Measurements from ENCODE around the gene IGSF3.

IGSF3 gene

DNA sequence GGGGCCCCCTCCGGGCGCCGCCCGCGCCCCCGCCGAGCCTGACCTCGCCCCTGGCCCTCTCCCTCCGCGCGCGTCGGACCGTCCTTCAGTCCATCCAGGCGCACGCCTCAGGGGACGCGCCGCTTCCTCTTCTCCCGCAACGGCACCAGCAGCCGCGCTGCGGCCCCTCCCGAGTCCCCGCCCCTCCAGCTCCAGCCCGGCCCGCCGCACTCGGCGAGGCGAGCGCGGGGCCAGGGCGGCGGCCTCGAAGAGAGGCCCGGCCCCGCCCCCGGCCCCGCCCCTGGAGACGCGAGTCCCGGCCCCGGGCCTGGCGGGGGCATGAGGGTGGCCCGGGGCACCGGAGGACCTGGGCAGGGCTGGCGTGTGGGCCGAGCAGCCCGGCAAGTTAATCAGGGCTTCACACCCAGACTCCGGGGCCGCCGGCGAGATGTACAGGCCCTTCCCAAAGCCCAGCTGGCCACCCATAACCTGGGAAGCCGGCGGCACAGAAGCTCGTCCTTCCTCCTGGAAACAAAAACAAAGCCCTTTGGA lies at the start of gene IGSF3:
TSS of gene IGSF3 (minus strand) at position 159 of the 531 bp plus-strand sequence. CDS start 1,407 bp downstream, outside the sequence.
- H3K9ac ChIP-seq (ENCODE audit: insufficient read length), result peak within 1 kb of the TSS; percentile 72
- no peaks in the 10 kb centered on the region for H3K9me3 ChIP-seq (ENCODE audit: low read depth, low read length)
- no peak for DNase-seq (ENCODE audit: low read depth, low spot score)
- H3K4me3 ChIP-seq, result peak within 1 kb of the TSS; percentile 90
- 0 out of 2 replicates have a peak, but pooled peaks cover 4% of the 10 kb centered on the region for H3K36me3 ChIP-seq (ENCODE audit: insufficient read depth, low read length)
- TF ChIP-seq POLR2AphosphoS5 (IDR thresholded peaks at IDR 0.05; ENCODE audit: borderline replicate concordance, low read depth, low read length) (peak; percentile 31; the same call in 1 of the 2 replicates), EZH2 (IDR thresholded peaks at IDR 0.05) (no peak), FOXP2 (optimal IDR thresholded peaks at IDR 0.05; ENCODE audit: control extremely low read depth, extremely low read length, insufficient read depth) (no peak)
- H3K27ac ChIP-seq, result no peak within 1 kb of the TSS

DNA sequence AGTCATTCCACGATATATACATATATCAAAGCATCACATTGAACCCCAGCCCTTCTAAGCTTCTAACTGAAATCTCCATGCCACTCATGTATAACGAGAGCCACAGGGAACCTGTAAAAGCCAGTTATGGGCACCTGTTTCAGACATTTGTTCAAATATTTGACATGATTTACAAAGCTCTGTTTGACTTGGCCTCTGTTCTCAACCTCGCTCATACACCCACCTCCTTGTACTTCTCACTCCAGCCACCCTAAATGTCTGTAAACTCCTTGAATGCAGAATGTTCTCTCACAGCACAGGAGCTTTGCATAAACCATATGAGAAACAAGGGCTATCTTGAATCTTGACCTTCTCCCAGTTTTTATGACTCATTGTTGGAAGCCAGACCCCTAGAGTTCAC lies 49.8 kb upstream of the IGSF3 start:
- H3K27ac ChIP-seq, result no peak overlapping the region
- no peak for DNase-seq (ENCODE audit: low read depth, low spot score)
- H3K36me3 ChIP-seq (ENCODE audit: insufficient read depth, low read length), result no peaks in the 10 kb centered on the region
- TF ChIP-seq EZH2 (IDR thresholded peaks at IDR 0.05), result no peak
- H3K4me3 ChIP-seq, result no peak overlapping the region
- no peak overlapping the region for H3K9ac ChIP-seq (ENCODE audit: insufficient read length)
- H3K9me3 ChIP-seq (ENCODE audit: low read depth, low read length), result no peaks in the 10 kb centered on the region

DNA sequence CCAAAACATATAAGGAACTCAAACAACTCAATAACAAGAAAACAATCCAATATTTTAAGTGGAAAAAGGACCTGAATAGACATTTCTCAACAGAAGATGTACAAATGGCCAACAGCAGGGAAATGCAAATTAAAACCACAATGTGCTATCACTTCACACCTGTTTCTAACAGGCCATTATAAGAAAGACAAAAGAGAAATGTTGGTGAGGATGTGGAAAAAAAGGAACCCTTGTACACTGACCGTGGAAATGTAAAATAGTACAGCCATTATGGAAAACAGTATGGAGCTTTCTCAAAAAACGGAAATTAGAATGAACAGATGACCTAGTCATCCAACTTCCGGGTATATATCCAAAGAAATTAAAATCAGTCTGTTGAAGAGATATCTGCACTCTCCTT lies 48.9 kb upstream of the IGSF3 start:
- no peak for DNase-seq (ENCODE audit: low read depth, low spot score)
- H3K4me3 ChIP-seq, result no peak overlapping the region
- H3K9me3 ChIP-seq (ENCODE audit: low read depth, low read length), result no peaks in the 10 kb centered on the region
- TF ChIP-seq FOXP2 (optimal IDR thresholded peaks at IDR 0.05; ENCODE audit: control extremely low read depth, extremely low read length, insufficient read depth) (no peak), POLR2AphosphoS5 (IDR thresholded peaks at IDR 0.05; ENCODE audit: borderline replicate concordance, low read depth, low read length) (no peak), EZH2 (IDR thresholded peaks at IDR 0.05) (no peak)
- no peak overlapping the region for H3K27ac ChIP-seq
- H3K9ac ChIP-seq (ENCODE audit: insufficient read length), result no peak overlapping the region
- no peaks in the 10 kb centered on the region for H3K36me3 ChIP-seq (ENCODE audit: insufficient read depth, low read length)

DNA sequence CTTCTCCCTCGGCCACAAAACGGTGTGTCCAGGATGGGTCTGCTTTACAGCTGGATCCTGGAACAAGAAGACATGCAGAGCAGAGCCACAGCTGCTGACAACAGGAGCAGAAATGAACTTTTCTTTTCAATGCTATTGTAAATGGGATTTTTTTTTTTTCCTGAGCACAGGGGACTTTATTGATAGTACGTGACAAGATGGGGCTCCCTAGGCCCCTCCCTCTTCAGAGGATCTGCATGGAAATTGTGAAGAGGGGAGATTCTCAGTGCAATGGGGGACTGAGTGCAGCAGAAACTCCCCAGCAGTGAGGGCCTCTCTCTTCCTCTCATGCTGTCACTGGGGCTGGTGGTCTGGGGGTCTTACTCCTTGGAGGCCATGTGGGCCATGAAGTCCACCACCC lies 45.9 kb upstream of the IGSF3 start:
- H3K9ac ChIP-seq (ENCODE audit: insufficient read length), result no peak overlapping the region
- no peak for DNase-seq (ENCODE audit: low read depth, low spot score)
- no peaks in the 10 kb centered on the region for H3K36me3 ChIP-seq (ENCODE audit: insufficient read depth, low read length)
- H3K4me3 ChIP-seq, result no peak overlapping the region
- H3K27ac ChIP-seq, result no peak overlapping the region
- TF ChIP-seq FOXP2 (optimal IDR thresholded peaks at IDR 0.05; ENCODE audit: control extremely low read depth, extremely low read length, insufficient read depth) (no peak), POLR2AphosphoS5 (IDR thresholded peaks at IDR 0.05; ENCODE audit: borderline replicate concordance, low read depth, low read length) (no peak), EZH2 (IDR thresholded peaks at IDR 0.05) (no peak)
- H3K9me3 ChIP-seq (ENCODE audit: low read depth, low read length), result no peaks in the 10 kb centered on the region

DNA sequence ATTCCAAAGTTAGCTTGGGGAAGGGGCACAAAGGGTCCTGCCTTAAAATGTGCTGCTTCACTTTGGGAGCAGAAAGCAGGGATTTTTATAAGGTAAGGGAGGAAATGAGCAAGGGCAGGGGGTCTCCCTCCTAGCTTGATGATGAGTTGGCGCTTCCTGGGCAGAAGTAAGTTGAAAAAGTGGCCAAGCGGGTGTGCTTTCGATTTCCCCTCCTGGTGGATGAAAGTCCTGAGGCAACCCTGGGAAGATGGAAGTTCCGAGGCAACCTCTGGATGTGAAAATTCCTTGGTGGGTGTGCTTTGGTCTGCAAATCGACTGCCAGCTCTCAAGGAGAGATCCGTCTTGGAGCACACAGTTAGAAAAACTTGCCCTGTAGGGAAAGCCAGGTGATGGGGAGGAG lies 45.0 kb upstream of the IGSF3 start:
- Histone ChIP-seq H3K9ac (ENCODE audit: insufficient read length) (no peak overlapping the region), H3K4me3 (no peak overlapping the region), H3K36me3 (ENCODE audit: insufficient read depth, low read length) (no peaks in the 10 kb centered on the region), H3K27ac (no peak overlapping the region), H3K9me3 (ENCODE audit: low read depth, low read length) (no peaks in the 10 kb centered on the region)
- TF ChIP-seq EZH2 (IDR thresholded peaks at IDR 0.05) (no peak), POLR2AphosphoS5 (IDR thresholded peaks at IDR 0.05; ENCODE audit: borderline replicate concordance, low read depth, low read length) (no peak), FOXP2 (optimal IDR thresholded peaks at IDR 0.05; ENCODE audit: control extremely low read depth, extremely low read length, insufficient read depth) (no peak)
- no peak for DNase-seq (ENCODE audit: low read depth, low spot score)

DNA sequence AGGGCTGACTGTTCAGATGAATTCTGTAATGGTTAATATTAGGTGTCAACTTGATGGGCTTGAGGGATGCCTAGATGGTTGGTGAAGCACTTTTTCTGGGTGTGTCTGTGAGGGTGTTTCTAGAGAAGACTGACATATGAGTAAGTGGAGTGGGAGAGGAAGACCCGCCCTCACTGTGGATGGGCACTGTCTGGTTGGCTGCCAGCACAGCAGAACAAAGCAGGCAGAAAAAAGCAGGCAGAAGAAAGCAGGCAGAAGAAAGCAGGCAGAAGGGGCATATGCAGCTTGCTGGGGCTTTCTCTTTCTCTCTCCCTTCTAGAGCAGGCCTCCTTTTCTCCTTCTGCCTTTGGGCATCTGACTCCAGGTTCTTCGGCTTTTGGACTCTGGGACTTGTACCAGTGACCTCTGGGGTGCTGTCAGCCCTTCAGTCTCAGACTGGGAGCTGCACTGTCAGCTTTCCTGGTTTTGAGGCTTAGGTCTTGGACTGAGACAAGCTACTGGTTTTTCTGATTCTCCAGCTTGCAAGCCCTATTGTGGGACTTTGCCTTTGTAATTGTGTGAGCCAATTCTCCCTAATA lies 43.8 kb upstream of the IGSF3 start:
- H3K9me3 ChIP-seq (ENCODE audit: low read depth, low read length), result no peaks in the 10 kb centered on the region
- peak overlapping the region; percentile 55; the same call in 1 of the 2 replicates for H3K27ac ChIP-seq
- TF ChIP-seq FOXP2 (optimal IDR thresholded peaks at IDR 0.05; ENCODE audit: control extremely low read depth, extremely low read length, insufficient read depth) (no peak), EZH2 (IDR thresholded peaks at IDR 0.05) (no peak), POLR2AphosphoS5 (IDR thresholded peaks at IDR 0.05; ENCODE audit: borderline replicate concordance, low read depth, low read length) (no peak)
- no peak for DNase-seq (ENCODE audit: low read depth, low spot score)
- no peaks in the 10 kb centered on the region for H3K36me3 ChIP-seq (ENCODE audit: insufficient read depth, low read length)
- H3K4me3 ChIP-seq, result 0 out of 2 replicates have a peak overlapping the region, but pooled peaks have one; percentile 17
- peak overlapping the region; percentile 45 for H3K9ac ChIP-seq (ENCODE audit: insufficient read length)

DNA sequence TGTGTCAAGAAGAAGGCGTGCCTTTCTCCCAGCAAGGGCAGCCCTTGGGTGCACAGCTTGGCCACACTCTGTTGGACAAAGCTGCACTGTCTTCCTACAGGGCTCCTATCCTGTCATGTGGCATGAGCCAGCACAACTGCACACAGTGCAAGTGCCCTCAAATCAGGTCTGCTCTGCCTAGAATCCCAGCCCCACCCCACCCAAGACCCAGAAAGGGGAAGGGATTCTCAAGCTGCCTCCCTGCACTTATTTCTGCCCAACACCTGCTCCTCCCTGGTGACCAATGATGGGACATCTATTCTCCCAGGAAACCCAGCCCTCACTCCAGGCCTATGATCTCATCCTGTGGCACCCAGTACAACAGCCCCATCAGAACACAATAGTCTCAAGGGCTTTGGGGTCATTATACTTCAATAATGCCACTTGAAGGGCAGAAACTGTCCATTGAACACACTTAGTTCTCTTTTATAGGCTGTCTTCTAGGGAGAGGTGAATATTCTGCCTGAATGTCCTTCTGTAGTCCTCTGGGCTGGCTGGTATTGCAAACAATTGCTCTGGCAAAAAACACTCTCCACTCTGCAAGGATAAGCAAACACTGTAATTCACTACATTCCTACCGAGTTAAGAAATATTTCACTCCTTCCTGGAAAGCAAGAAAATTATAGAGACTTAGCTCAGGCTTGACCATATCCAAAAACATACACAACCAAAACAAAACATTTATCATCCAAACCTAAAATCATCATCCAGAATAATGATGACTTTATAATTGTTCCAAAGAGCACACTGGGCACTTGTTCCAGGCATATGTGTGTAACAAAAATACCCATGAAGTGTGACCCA lies 43.1 kb upstream of the IGSF3 start:
- no peak overlapping the region for H3K9ac ChIP-seq (ENCODE audit: insufficient read length)
- no peaks in the 10 kb centered on the region for H3K9me3 ChIP-seq (ENCODE audit: low read depth, low read length)
- TF ChIP-seq POLR2AphosphoS5 (IDR thresholded peaks at IDR 0.05; ENCODE audit: borderline replicate concordance, low read depth, low read length), result no peak
- TF ChIP-seq FOXP2 (optimal IDR thresholded peaks at IDR 0.05; ENCODE audit: control extremely low read depth, extremely low read length, insufficient read depth), result no peak
- TF ChIP-seq EZH2 (IDR thresholded peaks at IDR 0.05), result no peak
- H3K4me3 ChIP-seq, result no peak overlapping the region
- H3K27ac ChIP-seq, result no peak overlapping the region
- no peaks in the 10 kb centered on the region for H3K36me3 ChIP-seq (ENCODE audit: insufficient read depth, low read length)
- no peak for DNase-seq (ENCODE audit: low read depth, low spot score)

DNA sequence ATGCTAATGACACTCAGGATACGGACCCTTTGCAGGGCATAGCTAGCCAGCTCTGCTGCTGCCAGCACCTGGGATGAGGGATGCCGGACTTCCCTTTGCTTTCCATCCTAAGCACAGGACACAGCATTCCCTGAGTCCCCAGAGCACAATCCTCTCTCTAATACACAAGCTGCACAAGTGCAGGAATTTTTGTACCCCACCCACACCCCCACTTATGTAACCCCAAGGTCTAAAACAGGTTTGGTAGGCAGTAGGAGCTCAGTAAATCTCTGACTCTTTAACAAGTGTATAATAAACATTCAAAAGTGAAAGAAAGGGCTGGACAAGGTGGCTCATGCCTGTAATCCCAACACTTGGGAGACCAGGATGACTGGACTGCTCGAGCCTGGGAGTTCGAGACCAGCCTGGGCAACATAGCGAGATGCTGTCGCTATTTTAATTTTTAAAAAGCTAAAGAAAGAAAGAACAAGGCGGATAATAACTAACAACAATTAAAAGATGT lies 42.2 kb upstream of the IGSF3 start:
- H3K9me3 ChIP-seq (ENCODE audit: low read depth, low read length), result no peaks in the 10 kb centered on the region
- no peaks in the 10 kb centered on the region for H3K36me3 ChIP-seq (ENCODE audit: insufficient read depth, low read length)
- DNase-seq (ENCODE audit: low read depth, low spot score), result no peak
- H3K4me3 ChIP-seq, result no peak overlapping the region
- no peak overlapping the region for H3K9ac ChIP-seq (ENCODE audit: insufficient read length)
- no peak for TF ChIP-seq EZH2 (IDR thresholded peaks at IDR 0.05)
- no peak for TF ChIP-seq FOXP2 (optimal IDR thresholded peaks at IDR 0.05; ENCODE audit: control extremely low read depth, extremely low read length, insufficient read depth)
- no peak for TF ChIP-seq POLR2AphosphoS5 (IDR thresholded peaks at IDR 0.05; ENCODE audit: borderline replicate concordance, low read depth, low read length)
- H3K27ac ChIP-seq, result no peak overlapping the region
